H1 (cell line): ENCODE measurements around the gene KBTBD13.

Source experiments
- CTCF ChIP-seq, 3 experiments: IDR thresholded peaks; 1 replicate in 2 of 3; 2 replicates in 1 of 3; pipeline versions ENCODE4 v1.5.1 to v1.6.1; 2011; ENCODE audit warnings: low read length in 3 of 3, mild to moderate bottlenecking in 3 of 3, inconsistent platforms in 2 of 3, low read depth in 1 of 3, moderate library complexity in 1 of 3; ENCODE audit not compliant: insufficient read depth in 1 of 3; ENCODE audit errors: control extremely low read depth in 1 of 3
- EGR1 ChIP-seq: IDR thresholded peaks from 2 replicates; pipeline ENCODE4 v1.6.1; 2011; ENCODE audit warnings: low read depth, low read length, borderline replicate concordance
- POLR2A ChIP-seq, 2 experiments: IDR thresholded peaks; 1 replicate in 1 of 2; 2 replicates in 1 of 2; pipeline ENCODE4 v1.6.1; 2011; ENCODE audit warnings: low read depth in 2 of 2, low read length in 2 of 2, mild to moderate bottlenecking in 2 of 2; ENCODE audit errors: control extremely low read depth in 1 of 2
- TBP ChIP-seq: IDR thresholded peaks from 2 replicates; pipeline ENCODE4 v1.6.1; 2011; ENCODE audit warnings: low read depth, low read length, improper control_type of control experiment

- no peak for TF ChIP-seq POLR2A (IDR thresholded peaks at IDR 0.05; ENCODE audit: control extremely low read depth in 1 of 2, low read depth in 2 of 2, low read length in 2 of 2)
- TF ChIP-seq EGR1 = no peak
- no peak for TF ChIP-seq CTCF (IDR thresholded peaks at IDR 0.05; ENCODE audit: control extremely low read depth in 1 of 3, insufficient read depth in 1 of 3, low read depth in 1 of 3, low read length in 3 of 3)
- TF ChIP-seq TBP = no peak
Measured at GRCh38 chr15:65066635-65067316, 9.8 kb upstream of the KBTBD13 start.
